Left forelimb (tissue), 1 donor: ENCODE results near the gene SSX1.
"Not testable (repeated sequence)": the region's sequence is repeated elsewhere in the genome, so short reads cannot be mapped to it uniquely, and the experiment has no call there.

Source experiments
- DNase-seq: peaks from one replicate; pipeline ENCODE4 v3.0.0-alpha.2; 2018; ENCODE audit warnings: low spot score

Gene SSX1, protein sequence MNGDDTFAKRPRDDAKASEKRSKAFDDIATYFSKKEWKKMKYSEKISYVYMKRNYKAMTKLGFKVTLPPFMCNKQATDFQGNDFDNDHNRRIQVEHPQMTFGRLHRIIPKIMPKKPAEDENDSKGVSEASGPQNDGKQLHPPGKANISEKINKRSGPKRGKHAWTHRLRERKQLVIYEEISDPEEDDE

DNA sequence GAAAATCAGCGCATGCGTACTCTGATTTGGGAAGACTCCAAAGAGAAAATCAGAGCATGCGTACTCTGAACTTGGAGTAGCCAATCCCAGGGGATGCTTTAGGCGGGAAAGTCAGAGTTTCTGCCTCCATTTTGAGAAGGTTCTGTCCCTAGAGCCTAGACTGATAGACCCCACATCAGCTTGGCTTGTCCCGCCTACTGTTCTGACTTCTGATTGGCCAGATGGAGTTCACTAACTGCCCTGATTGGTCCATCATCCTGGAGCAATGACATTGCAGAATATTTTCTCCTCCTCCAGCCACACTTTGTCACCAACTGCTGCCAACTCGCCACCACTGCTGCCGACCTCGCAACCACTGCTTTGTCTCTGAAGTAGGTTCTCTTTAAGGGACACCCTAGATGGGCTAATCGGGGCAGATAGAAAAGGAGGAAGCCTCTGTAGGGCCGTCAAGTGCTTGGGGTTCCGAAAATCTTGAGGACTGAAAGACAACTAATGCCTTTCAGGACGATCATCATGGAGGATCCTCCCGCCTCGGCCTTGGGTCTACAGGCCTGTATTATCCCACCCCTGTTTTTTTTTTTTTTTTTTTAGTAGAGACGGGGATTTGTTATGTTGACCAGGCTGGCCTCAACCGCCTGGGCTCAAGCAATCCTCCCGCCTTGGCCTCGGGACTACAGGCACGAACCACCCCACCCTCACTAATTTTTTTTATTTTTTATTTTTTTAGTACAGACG is at the start of gene SSX1:
Gene SSX1 (plus strand): TSS at position 331 of the 735 bp plus-strand sequence. CDS start 1,850 bp downstream, outside the sequence.
- not testable (repeated sequence) for DNase-seq

DNA sequence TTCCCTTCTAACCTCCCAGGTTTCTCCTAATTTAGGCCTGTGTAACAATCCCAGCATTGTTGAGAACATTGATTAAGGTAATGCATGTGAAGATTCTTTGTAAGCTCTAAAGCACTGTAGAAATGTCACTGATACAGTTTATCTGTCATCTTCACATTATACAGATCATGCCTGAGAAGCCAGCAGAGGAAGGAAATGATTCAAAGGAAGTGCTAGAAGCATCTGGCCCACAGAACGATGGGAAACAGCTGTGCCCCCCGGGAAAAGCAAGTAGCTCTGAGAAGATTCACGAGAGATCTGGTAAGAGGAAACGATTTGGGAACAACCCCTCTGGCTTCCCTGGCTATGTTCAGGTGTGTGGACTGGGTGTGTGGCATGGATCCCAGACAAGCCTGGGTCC is 40.9 kb upstream of the SSX1 start:
- DNase-seq: not testable (repeated sequence)

DNA sequence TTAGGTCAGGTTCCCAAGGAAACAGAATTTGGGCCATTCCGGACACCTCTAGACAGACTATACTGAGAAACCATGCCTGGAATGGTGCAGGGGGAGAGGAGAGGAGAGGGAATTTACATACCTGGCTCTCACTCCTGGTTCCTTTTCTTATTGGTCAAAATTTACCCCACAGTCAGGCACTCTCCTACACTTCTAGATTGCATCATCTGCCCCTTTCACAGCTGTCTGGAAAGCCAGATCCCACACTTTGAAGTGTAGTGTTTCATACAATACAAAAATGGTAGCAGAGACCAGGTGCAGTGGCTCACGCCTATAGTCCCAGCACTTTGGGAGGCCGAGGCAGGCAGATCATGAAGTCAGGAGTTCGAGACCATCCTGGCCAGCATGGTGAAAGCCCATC is 31.0 kb upstream of the SSX1 start:
- not testable (repeated sequence) for DNase-seq

DNA sequence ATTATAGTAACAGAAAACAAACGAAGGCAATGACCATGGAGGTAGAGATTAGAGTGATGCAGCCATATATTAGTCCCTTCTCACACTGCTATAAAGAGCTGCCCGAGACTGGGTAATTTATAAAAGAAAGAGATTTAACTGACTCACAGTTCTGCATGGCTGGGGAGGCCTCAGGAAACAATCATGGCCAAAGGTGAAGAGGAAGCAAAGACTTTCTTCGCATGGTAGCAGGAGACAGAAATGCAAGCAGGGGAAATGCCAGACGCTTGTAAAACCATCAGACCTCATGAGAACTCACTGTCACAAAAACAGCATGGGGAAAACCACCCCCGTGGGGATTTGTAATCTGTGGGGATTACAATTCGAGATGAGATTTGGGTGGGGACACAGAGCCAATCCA is 2.2 kb upstream of the SSX1 start:
- DNase-seq: not testable (repeated sequence)

DNA sequence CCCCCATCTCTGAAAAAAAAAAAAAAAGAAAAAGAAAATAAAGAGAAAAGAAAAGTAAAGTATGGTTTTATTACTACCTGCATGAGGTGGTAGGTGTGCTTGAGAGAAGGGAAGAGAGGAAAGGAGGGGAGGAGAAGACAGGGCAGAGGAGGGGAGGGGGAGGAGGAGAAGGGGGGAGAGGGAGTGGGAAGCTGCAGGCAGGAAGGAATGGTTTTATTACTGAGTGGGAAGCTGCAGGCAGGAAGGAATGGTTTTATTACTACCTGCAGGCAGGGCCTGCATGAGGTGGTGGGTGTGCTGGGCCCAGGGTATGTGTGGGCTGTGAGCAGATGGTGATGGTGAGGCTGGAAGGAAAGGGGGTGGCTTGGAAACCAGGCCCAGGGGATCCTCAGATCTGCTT is 19.2 kb downstream of the SSX1 start:
- not testable (repeated sequence) for DNase-seq

DNA sequence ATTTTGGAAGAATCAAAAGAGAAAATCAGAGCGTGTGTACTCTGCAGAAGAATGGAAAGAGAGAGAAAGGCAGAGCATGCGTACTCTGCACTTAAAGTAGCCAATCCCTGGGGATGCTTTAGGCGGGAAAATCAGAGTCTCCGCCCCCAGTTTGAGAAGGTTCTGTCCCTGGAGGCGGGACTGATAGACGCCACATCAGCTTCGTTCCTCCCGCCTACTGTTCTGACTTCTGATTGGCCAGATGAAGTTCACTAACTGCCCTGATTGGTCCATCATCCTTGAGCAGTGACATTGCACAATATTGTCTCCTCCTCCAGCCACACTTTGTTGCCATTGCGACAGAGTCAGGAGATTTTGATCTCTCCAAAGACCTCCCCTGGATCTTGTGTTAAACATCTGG is 23.8 kb downstream of the SSX1 start:
- peak; percentile 58 for DNase-seq

DNA sequence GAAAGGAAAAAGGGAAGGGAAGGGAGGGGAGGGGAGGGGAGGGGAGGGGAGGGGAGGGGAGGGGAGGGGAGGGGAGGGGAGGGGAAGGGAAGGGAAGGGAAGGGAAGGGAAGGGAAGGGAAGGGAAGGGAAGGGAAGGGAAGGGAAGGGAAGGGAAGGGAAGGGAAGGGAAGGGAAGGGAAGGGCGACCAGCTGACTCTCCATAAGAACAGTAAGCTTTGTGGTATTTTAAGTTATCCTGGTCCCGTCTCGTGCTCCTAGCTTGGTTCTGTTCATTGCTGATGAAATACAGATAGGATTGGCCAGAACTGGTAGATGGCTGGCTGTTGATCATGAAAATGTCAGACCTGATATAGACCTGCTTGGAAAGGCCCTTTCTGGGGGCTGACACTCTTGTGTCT is 25.5 kb downstream of the SSX1 start:
- not testable (repeated sequence) for DNase-seq

DNA sequence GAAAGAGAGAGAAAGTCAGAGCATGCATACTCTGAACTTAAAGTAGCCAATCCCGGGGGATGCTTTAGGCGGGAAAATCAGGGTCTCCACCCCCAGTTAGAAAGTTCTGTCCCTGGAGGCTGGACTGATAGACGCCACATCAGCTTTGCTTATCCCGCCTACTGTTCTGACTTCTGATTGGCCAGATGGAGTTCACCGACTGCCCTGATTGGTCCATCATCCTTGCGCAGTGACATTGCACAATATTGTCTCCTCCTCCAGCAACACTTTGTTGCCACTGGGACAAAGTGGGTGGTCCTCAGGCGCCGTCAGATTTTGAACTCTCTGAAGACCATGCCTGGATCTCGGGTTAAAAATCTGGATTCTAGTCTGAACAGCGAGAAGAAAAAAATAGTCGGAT is 51.0 kb downstream of the SSX1 start:
- DNase-seq: no peak

DNA sequence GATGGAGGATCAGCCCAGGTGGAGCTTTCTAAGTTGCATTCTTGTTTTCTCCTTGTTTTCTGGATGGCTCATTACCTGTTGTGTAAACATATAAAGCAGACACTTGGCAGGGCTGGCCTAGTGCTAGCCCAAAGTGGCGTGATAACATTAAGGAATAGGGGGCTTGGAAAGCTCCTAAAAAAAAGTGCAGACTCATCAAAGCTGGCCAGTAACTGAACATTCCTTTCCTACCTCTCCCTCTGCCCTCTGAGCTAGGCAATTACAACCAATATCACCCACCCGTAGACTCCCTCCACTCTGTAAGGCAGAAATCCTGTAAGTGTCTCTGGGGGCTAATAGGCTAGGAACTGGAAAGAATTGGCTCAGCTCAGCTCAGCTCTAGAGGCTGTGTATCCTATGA is 58.8 kb downstream of the SSX1 start:
- DNase-seq: not testable (repeated sequence)
